ENCODE results near the gene CDX2.

GRCh38 chr13:27971776-27972477 lies 2.8 kb upstream of the CDX2 start:
- TF ChIP-seq TCF7L2 (IDR thresholded peaks at IDR 0.05; ENCODE audit: low read depth, low read length) (no peak), CTCF (IDR thresholded peaks at IDR 0.05) (no peak)
